CD4-positive, alpha-beta memory T cell (primary cell): ENCODE data around the gene TAF11L2. TPM values are rescaled to one million over a fixed set of nuclear protein-coding genes. Genes with fewer than 3 reads are reported as not detected.
"Not testable (repeated sequence)": the region's sequence is repeated elsewhere in the genome, so short reads cannot be mapped to it uniquely, and the experiment has no call there.

Experiments used
- CTCF ChIA-PET: fragments of 350-600 bp; sonication (Branson Sonifier 250); formaldehyde crosslinking; loops from one replicate; lab custom pipeline; 2021; ENCODE audit warnings: inconsistent platforms; ENCODE audit not compliant: partially characterized antibody; lab: Charles Lee
- POLR2A ChIA-PET: fragments of 350-600 bp; sonication (Branson Sonifier 250); formaldehyde crosslinking; loops from one replicate; lab custom pipeline; 2021; ENCODE audit not compliant: partially characterized antibody; lab: Charles Lee
- DNase-seq, 5 donors: peaks; one replicate each; pipeline versions ENCODE4 v3.0.0 to v3.0.0-alpha.2; 2020 to 2022; ENCODE audit warnings: mixed read lengths in 1 of 5
- H3K27ac ChIP-seq: one replicate; pipeline ENCODE4 v1.7.0; 2013; ENCODE audit warnings: low read depth, low read length
- H3K27me3 ChIP-seq: 2 replicates; pipeline ENCODE4 v1.7.0; 2013; ENCODE audit warnings: mild to moderate bottlenecking, low read length, moderate library complexity; ENCODE audit not compliant: insufficient read depth
- H3K36me3 ChIP-seq: 2 replicates; pipeline ENCODE4 v1.7.0; 2013; ENCODE audit warnings: mild to moderate bottlenecking, low read length, moderate library complexity; ENCODE audit not compliant: insufficient read depth
- H3K4me1 ChIP-seq: 2 replicates; pipeline ENCODE4 v1.7.0; 2013; ENCODE audit warnings: mild to moderate bottlenecking, low read length, moderate library complexity; ENCODE audit not compliant: insufficient read depth
- H3K4me3 ChIP-seq, 2 donors: one replicate each; pipeline ENCODE4 v1.7.0; 2013; ENCODE audit warnings: low read length in 2 of 2, mild to moderate bottlenecking in 1 of 2
- H3K9me3 ChIP-seq, 2 donors: one replicate each; pipeline ENCODE4 v1.7.0; 2013; ENCODE audit warnings: low read length in 2 of 2, control low read depth in 1 of 2; ENCODE audit not compliant: control insufficient read depth in 1 of 2
- H3K27ac Mint-ChIP-seq, 7 donors: one replicate each; pipeline ENCODE4 v1.8.0; 2020 to 2021; ENCODE audit warnings: mixed read lengths in 7 of 7, mild to moderate bottlenecking in 6 of 7, inconsistent platforms in 3 of 7, moderate library complexity in 3 of 7
- H3K27me3 Mint-ChIP-seq, 2 donors: one replicate each; pipeline ENCODE4 v1.8.0; 2020 to 2021; ENCODE audit warnings: mixed read lengths in 2 of 2
- H3K36me3 Mint-ChIP-seq, 2 donors: one replicate each; pipeline ENCODE4 v1.8.0; 2020 to 2021; ENCODE audit warnings: mixed read lengths in 2 of 2, inconsistent platforms in 1 of 2, mild to moderate bottlenecking in 1 of 2
- H3K4me1 Mint-ChIP-seq, 4 donors: one replicate each; pipeline ENCODE4 v1.8.0; 2020 to 2021; ENCODE audit warnings: mixed read lengths in 4 of 4, mild to moderate bottlenecking in 1 of 4
- H3K4me3 Mint-ChIP-seq, 8 donors: one replicate each; pipeline ENCODE4 v1.8.0; 2020 to 2021; ENCODE audit warnings: mixed read lengths in 8 of 8, mild to moderate bottlenecking in 7 of 8, moderate library complexity in 6 of 8, inconsistent platforms in 3 of 8
- H3K9me3 Mint-ChIP-seq, 8 donors: one replicate each; pipeline ENCODE4 v1.8.0; 2020 to 2021; ENCODE audit warnings: mixed read lengths in 8 of 8, mild to moderate bottlenecking in 5 of 8, inconsistent platforms in 3 of 8, moderate library complexity in 1 of 8
- intact Hi-C: fragments of 100-400 bp; cut with micrococcal nuclease; formaldehyde crosslinking; loops from one replicate; pipeline ENCODE4 v1.15.1; 2023
- polyA plus RNA-seq, 2 donors: library from polyadenylated mRNA; unstranded; fragments of 300-500 nt; fragmentation: Illumina TruSeq; gene quantifications; one replicate each; pipeline ENCODE4 v1.2.3, GENCODE V29; 2021
- total RNA-seq, 2 experiments: library from RNA; stranded (reverse); gene quantifications; one replicate each; pipeline ENCODE4 v1.2.3, GENCODE V29; 2021

Gene TAF11L2
- total and polyA plus RNA-seq, 4 experiments from 2014 or later, result not detected

DNA sequence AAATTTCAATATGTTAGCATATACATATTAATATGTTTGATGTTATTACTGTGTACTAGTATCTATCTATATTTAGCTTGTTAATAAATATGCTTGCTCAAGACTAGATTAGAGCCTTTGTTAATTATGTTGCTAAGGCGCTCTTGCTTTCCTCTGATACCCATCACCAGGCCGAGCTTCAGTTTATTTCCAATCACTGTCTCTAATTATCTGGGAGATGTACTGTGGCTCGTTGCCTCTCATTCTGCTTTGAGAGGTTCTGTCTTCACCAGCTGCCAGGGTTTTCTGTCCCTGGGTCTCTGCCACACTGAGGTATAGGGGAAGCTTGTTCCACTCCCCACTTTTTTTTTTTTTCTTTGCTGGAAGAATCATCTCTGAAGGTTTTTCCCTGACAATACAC, 21.0 kb upstream of the TAF11L2 start:
- Mint-ChIP-seq H3K36me3 (no peaks in the 10 kb centered on the region), H3K27ac (no peak overlapping the region), H3K9me3 (peaks cover 0 to 6% (median 2%) of the 10 kb centered on the region in 8 donors), H3K27me3 (no peaks in the 10 kb centered on the region), H3K4me3 (no peak overlapping the region), H3K4me1 (no peaks in the 10 kb centered on the region)
- no peak for DNase-seq
- Histone ChIP-seq H3K27me3 (no peaks in the 10 kb centered on the region), H3K4me1 (no peaks in the 10 kb centered on the region), H3K36me3 (no peaks in the 10 kb centered on the region), H3K27ac (no peak overlapping the region), H3K9me3 (no peaks in the 10 kb centered on the region), H3K4me3 (no peak overlapping the region)
- ChIA-PET POLR2A (no interaction called here), CTCF (no interaction called here)
- intact Hi-C loops, result no loop called here

DNA sequence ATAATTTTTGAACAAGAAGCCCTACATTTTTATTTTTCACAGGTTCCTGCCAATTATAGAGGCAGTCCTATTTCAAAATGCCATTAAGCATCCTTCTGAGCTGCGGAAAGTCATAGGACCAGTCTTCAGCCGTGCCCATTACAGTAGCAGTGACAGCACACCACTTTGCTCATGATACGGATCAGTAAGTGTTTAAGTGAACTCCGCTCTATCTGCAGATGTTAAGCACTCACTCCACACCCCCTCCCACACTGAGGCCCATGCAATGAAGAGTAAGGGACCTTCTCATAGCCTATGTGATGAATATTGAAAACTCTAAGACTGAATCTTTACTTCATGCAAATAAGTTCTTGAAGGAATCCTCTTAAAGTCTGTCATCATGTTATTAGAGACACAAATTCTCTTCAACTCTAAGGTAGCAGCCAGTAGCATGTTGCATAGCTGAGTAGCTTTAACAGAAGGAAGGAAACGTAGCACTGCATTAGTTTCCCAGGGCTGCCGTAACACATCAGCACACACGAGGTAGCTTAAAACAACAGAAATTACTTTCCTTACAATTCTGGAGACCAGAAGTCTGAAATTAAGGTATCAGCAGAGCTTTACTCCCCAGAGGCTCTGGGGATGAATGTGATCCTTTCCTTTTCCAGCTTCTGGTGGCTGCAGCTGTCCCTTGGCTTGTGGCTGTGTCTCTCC, 20.3 kb upstream of the TAF11L2 start:
- H3K27me3 Mint-ChIP-seq, result no peaks in the 10 kb centered on the region
- POLR2A ChIA-PET, result no interaction called here
- no peaks in the 10 kb centered on the region for H3K4me1 Mint-ChIP-seq
- Histone ChIP-seq H3K27ac (no peak overlapping the region), H3K4me1 (no peaks in the 10 kb centered on the region), H3K36me3 (no peaks in the 10 kb centered on the region), H3K27me3 (no peaks in the 10 kb centered on the region), H3K4me3 (no peak overlapping the region), H3K9me3 (no peaks in the 10 kb centered on the region)
- H3K36me3 Mint-ChIP-seq, result no peaks in the 10 kb centered on the region
- peaks cover 0 to 6% (median 2%) of the 10 kb centered on the region in 8 donors for H3K9me3 Mint-ChIP-seq
- H3K4me3 Mint-ChIP-seq, result no peak overlapping the region
- no peak for DNase-seq
- intact Hi-C loops, result no loop called here
- CTCF ChIA-PET, result no interaction called here
- no peak overlapping the region for H3K27ac Mint-ChIP-seq

DNA sequence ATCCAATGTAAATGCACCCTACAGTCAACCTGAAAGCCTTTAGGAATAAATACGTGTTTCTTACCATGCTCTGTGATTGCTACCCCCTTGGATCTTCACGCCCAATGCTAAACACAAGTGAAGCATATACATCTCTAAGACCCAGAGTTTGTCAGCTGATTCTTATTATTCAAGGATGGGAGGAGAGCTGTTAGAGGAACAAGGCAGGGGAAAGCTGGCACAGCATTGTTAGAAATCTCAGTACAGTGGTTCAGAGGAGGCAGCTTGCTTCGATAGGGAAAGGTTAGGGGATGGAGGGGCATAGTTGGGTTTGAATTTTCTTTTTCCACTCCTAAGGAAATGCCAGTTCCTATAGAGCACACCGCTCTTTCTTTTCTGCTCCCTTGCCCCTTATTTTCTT, 16.7 kb upstream of the TAF11L2 start:
- Histone ChIP-seq H3K4me3 (no peak overlapping the region), H3K9me3 (no peaks in the 10 kb centered on the region), H3K36me3 (no peaks in the 10 kb centered on the region), H3K27ac (no peak overlapping the region), H3K27me3 (no peaks in the 10 kb centered on the region), H3K4me1 (no peaks in the 10 kb centered on the region)
- no peaks in the 10 kb centered on the region for H3K36me3 Mint-ChIP-seq
- no peaks in the 10 kb centered on the region for H3K27me3 Mint-ChIP-seq
- POLR2A ChIA-PET, result no interaction called here
- intact Hi-C loops, result no loop called here
- H3K9me3 Mint-ChIP-seq, result peaks cover 0 to 7% (median under 1%) of the 10 kb centered on the region in 8 donors
- no peak overlapping the region for H3K27ac Mint-ChIP-seq
- H3K4me1 Mint-ChIP-seq, result no peaks in the 10 kb centered on the region
- DNase-seq, result no peak
- CTCF ChIA-PET, result no interaction called here
- no peak overlapping the region for H3K4me3 Mint-ChIP-seq

DNA sequence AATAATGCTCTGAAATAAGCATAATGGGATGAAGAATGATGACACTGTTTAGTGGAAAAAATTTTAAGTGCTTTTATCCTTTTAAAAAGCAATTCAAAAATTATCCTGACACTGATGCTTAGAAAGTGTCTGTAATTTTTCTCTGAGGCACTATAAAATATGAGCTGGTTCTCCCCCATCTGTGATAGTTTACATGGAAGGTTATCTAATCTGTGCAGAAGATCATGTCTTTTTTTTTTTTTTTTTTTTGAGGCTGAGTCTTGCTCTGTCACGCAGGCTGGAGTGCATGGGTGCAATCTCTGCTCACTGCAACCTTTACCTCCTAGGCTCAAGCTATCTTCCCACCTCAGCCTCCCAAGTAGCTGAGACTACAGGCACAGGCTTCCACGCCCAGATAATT, 15.2 kb upstream of the TAF11L2 start:
- H3K27me3 Mint-ChIP-seq, result no peaks in the 10 kb centered on the region
- DNase-seq, result no peak
- Histone ChIP-seq H3K27ac (no peak overlapping the region), H3K4me3 (no peak overlapping the region), H3K27me3 (no peaks in the 10 kb centered on the region), H3K36me3 (no peaks in the 10 kb centered on the region), H3K4me1 (no peaks in the 10 kb centered on the region), H3K9me3 (no peaks in the 10 kb centered on the region)
- ChIA-PET CTCF (no interaction called here), POLR2A (no interaction called here)
- no peak overlapping the region for H3K4me3 Mint-ChIP-seq
- no peaks in the 10 kb centered on the region for H3K4me1 Mint-ChIP-seq
- intact Hi-C loops, result no loop called here
- no peak overlapping the region for H3K27ac Mint-ChIP-seq
- H3K9me3 Mint-ChIP-seq, result peaks cover 0 to 7% (median under 1%) of the 10 kb centered on the region in 8 donors
- H3K36me3 Mint-ChIP-seq, result no peaks in the 10 kb centered on the region

DNA sequence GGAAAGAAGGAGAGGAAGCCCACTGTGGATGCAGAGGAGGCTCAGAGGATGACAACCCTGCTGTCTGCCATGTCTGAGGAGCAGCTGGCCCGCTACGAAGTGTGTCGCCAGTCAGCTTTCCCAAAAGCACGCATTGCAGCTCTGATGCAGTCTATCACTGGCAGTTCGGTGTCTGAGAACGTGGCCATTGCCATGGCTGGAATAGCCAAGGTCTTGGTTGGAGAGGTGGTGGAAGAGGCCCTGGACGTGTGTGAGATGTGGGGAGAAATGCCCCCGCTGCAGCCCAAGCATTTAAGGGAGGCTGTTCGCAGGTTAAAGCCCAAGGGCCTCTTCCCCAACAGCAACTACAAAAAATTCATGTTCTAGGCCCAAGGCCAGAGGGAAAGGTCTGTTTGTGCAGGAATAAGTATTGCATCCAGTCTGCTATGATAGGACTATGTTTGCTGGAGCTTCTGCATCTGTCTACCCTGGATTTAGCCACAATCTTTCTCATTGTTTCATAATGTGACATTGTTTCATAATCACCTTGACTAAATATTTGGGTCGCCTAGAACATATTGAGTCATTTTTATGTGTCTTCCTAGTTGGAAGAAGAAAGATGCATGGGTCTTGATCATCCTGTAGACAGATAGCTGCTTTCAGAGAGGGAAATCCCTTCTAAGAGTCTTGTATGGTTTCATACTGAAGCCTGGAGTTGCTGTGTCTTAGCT, 11.4 kb upstream of the TAF11L2 start:
- H3K4me3 Mint-ChIP-seq, H3K36me3 ChIP-seq, H3K27me3 Mint-ChIP-seq, H3K27ac ChIP-seq, H3K27me3 ChIP-seq, DNase-seq, intact Hi-C loops, H3K4me1 ChIP-seq, H3K27ac Mint-ChIP-seq, POLR2A ChIA-PET, CTCF ChIA-PET, H3K36me3 Mint-ChIP-seq, H3K4me3 ChIP-seq, H3K9me3 ChIP-seq, H3K4me1 Mint-ChIP-seq: not testable (repeated sequence)
- peaks cover 0 to 10% (median 3%) of the 10 kb centered on the region in 8 donors for H3K9me3 Mint-ChIP-seq

DNA sequence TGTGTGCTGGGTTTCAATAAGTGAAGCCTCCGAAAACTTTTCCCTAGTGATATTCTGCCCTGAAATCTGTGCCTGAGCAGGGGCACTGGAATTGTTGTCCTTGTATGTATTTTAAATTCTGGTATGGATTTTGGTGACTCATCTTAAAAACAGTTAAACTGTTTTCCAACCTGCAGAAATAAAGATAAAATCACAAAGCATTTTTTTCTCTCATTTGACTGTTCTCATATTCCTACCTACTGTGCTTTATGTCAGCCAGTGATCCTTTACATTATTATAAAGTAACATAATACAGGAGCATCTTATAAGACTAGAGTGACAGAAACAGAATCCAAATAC, 10.9 kb upstream of the TAF11L2 start:
- H3K36me3 ChIP-seq, result no peaks in the 10 kb centered on the region
- intact Hi-C loops, result no loop called here
- Mint-ChIP-seq H3K27me3 (no peaks in the 10 kb centered on the region), H3K9me3 (peaks cover 0 to 11% (median 3%) of the 10 kb centered on the region in 8 donors), H3K36me3 (no peaks in the 10 kb centered on the region), H3K4me1 (no peaks in the 10 kb centered on the region), H3K27ac (no peak overlapping the region), H3K4me3 (no peak overlapping the region)
- H3K27ac ChIP-seq, result no peak overlapping the region
- H3K4me1 ChIP-seq, result no peaks in the 10 kb centered on the region
- ChIA-PET POLR2A (no interaction called here), CTCF (no interaction called here)
- H3K27me3 ChIP-seq, result no peaks in the 10 kb centered on the region
- H3K4me3 ChIP-seq, result no peak overlapping the region
- no peaks in the 10 kb centered on the region for H3K9me3 ChIP-seq
- no peak for DNase-seq

DNA sequence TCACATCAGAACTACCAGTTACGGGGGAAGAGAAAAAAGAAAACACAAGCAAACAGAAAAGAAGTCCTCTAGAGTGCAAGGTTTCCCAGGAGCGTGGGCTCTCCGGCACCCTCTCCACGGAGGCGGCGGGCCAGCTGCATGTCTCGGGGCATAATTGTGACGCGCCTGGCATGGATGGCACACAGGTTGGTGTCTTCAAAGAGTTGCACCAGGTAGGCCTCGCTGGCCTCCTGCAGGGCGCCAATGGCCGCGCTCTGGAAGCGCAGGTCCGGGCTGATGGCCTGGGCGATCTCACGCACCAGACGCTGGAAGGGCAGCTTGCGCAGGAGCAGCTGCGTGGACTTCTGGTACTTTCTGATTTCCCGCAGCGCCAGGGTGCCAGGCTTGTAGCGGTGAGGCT, 6.8 kb upstream of the TAF11L2 start:
- H3K27me3 Mint-ChIP-seq, DNase-seq, CTCF ChIA-PET, POLR2A ChIA-PET, H3K36me3 ChIP-seq, H3K4me1 Mint-ChIP-seq, H3K36me3 Mint-ChIP-seq, H3K27me3 ChIP-seq, H3K27ac Mint-ChIP-seq, H3K27ac ChIP-seq, H3K4me1 ChIP-seq, H3K4me3 Mint-ChIP-seq, H3K4me3 ChIP-seq, H3K9me3 ChIP-seq, intact Hi-C loops: not testable (repeated sequence)
- peaks cover 0 to 28% (median 4%) of the 10 kb centered on the region in 8 donors for H3K9me3 Mint-ChIP-seq
